SJCRH30 (cell line): ENCODE measurements around the gene OSBPL10. TPM values are rescaled to one million over a fixed set of nuclear protein-coding genes. Genes with fewer than 3 reads are reported as not detected.

Source experiments
- DNase-seq, 2 experiments: peaks; one replicate each; pipeline ENCODE4 v3.0.0-alpha.2; 2015 to 2020
- H3K27ac ChIP-seq: fragments of 250-450 bp; sonication (Bioruptor Pico); 2 replicates; pipeline ENCODE4 v1.5.1; 2020; ENCODE audit warnings: mild to moderate bottlenecking, moderate library complexity
- H3K27me3 ChIP-seq: fragments of 250-450 bp; sonication (Bioruptor Pico); 2 replicates; pipeline ENCODE4 v1.5.1; 2020; ENCODE audit warnings: mild to moderate bottlenecking, moderate library complexity
- H3K36me3 ChIP-seq: fragments of 250-450 bp; sonication (Bioruptor Pico); 2 replicates; pipeline ENCODE4 v1.5.1; 2020; ENCODE audit warnings: mild to moderate bottlenecking, moderate library complexity
- H3K4me1 ChIP-seq: fragments of 250-450 bp; sonication (Bioruptor Pico); 2 replicates; pipeline ENCODE4 v1.5.1; 2020; ENCODE audit warnings: mild to moderate bottlenecking, moderate library complexity
- H3K4me3 ChIP-seq: fragments of 250-450 bp; sonication (Bioruptor Pico); 2 replicates; pipeline ENCODE4 v1.5.1; 2020; ENCODE audit warnings: mild to moderate bottlenecking, moderate library complexity
- H3K9me3 ChIP-seq: fragments of 250-450 bp; sonication (Bioruptor Pico); replicated peaks from 2 replicates; pipeline ENCODE4 v1.5.1; 2020; ENCODE audit warnings: mild to moderate bottlenecking, moderate library complexity
- total RNA-seq: library from RNA; depleted of rRNA; stranded (reverse); fragments of >200 nt; shearing (Covaris generic); gene quantifications from 2 replicates; pipeline ENCODE4 v1.2.3, GENCODE V29; 2014

OSBPL10 gene
- total RNA-seq, 1 experiment from 2014 or later = 2.0 TPM

DNA sequence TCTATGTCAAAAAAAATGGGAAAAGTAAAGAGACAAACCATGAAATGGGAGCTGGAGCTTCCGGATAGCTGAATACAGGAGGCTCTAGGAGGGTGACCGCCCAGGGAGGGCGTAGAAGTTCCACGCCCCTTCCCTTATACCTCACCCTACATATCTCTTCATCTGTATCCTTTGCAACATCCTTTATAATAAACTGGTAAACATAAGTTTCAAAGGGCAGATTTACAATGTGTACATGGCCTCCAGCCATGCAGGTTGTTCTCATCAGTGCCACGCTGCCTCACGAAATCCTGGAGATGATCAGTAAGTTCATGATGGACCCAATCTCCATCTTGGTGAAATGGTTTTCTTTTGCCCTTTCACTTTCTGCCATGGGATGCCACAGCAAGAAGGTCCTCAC lies 121.8 kb downstream of the OSBPL10 start:
- H3K27ac ChIP-seq = no peak overlapping the region
- H3K4me1 ChIP-seq = no peaks in the 10 kb centered on the region; the same call in 1 of the 2 replicates
- no peaks in the 10 kb centered on the region for H3K36me3 ChIP-seq
- H3K27me3 ChIP-seq = no peaks in the 10 kb centered on the region
- no peaks in the 10 kb centered on the region for H3K9me3 ChIP-seq
- DNase-seq = no peak
- H3K4me3 ChIP-seq = no peak overlapping the region

DNA sequence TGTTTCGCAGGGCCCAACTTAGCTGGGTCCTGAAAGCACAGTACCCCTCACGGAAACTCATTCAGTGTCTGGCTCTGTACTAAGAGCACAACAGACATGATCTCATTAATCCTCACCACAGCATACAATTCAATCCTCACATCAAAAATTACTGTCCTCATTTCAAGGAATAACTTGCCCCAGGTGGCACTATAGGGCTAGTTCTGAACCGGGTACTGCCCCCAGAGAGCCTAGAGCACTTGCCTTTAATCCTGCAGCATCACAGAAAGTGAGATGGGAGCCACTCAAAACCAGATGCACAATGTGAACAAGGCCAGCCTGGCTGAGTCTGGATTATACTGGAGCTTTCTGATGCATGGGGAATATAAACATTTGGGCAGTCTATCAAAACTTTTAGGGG lies 122.6 kb downstream of the OSBPL10 start:
- Histone ChIP-seq H3K36me3 (no peaks in the 10 kb centered on the region), H3K4me1 (no peaks in the 10 kb centered on the region; the same call in 1 of the 2 replicates), H3K9me3 (no peaks in the 10 kb centered on the region), H3K27ac (no peak overlapping the region), H3K4me3 (no peak overlapping the region), H3K27me3 (no peaks in the 10 kb centered on the region)
- DNase-seq = no peak

DNA sequence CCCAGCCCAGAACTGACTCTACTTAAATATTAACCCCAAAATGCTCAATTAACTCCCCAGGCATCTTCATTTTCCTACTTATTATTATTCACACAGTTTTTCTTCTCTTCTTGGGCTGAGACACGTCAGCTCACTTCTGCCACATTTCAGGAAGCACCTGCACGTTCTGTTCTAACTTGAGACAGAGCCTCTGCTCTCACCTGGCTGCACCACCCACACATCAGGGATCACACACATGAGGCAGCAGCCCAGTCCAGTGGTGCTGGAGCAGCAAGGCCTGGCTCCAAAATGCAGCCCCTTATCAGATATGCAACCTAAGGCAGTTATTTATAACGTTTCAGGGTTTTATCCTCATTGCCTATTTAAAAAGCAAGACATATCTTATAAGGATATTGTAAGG lies 127.5 kb downstream of the OSBPL10 start:
- Histone ChIP-seq H3K9me3 (no peaks in the 10 kb centered on the region), H3K27ac (no peak overlapping the region), H3K4me1 (peaks cover 5% of the 10 kb centered on the region; the same call in 1 of the 2 replicates), H3K36me3 (no peaks in the 10 kb centered on the region), H3K27me3 (no peaks in the 10 kb centered on the region), H3K4me3 (no peak overlapping the region)
- no peak for DNase-seq

DNA sequence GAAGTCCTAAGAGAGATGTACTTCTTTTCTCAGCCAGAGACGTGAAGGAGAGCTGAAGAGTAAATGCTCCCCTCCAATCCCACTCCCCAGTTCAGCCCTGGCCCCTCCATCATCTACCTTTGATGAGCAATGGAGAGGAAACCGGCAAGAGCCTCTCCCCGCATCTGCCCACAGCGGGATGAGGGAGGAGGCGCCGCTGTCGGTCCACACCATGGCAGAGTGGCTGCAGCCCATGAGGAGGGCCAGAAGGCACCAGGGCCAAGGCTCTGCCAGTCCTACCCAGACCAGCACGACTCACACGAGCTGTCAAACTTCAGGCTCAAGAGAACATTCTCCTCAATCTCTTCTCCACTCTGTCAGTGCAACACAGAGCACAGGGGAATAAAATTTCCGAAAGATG lies 129.8 kb downstream of the OSBPL10 start:
- no peak overlapping the region for H3K27ac ChIP-seq
- no peak overlapping the region for H3K4me3 ChIP-seq
- no peaks in the 10 kb centered on the region for H3K36me3 ChIP-seq
- H3K4me1 ChIP-seq = peaks cover 8% of the 10 kb centered on the region; the same call in 1 of the 2 replicates
- no peaks in the 10 kb centered on the region for H3K27me3 ChIP-seq
- H3K9me3 ChIP-seq = no peaks in the 10 kb centered on the region
- DNase-seq = no peak

DNA sequence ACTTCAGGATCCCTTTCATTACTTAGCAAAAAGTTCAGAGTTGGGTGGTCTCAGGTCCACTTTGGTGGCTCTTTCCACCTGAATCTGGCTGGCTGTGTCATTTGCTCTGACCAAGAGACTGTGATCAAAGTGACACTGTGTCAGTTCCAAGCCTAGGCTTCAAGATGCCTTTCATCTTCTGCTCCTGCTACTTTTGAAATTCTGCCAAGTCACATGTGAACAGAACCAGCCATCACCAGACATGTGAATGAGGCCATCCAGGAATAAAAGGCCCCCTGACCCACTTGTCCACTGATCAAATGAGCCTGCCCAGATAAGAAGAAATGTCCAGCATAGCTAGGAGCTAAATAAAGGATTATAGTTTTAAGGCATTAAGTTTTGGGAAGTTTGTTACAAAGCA lies 132.2 kb downstream of the OSBPL10 start:
- Histone ChIP-seq H3K4me1 (peaks cover 8% of the 10 kb centered on the region; the same call in 1 of the 2 replicates), H3K36me3 (no peaks in the 10 kb centered on the region), H3K27ac (0 out of 2 replicates have a peak overlapping the region, but pooled peaks have one; percentile 14), H3K27me3 (no peaks in the 10 kb centered on the region), H3K4me3 (no peak overlapping the region), H3K9me3 (no peaks in the 10 kb centered on the region)
- peak in 1 of 2 experiments; percentile 5 for DNase-seq

DNA sequence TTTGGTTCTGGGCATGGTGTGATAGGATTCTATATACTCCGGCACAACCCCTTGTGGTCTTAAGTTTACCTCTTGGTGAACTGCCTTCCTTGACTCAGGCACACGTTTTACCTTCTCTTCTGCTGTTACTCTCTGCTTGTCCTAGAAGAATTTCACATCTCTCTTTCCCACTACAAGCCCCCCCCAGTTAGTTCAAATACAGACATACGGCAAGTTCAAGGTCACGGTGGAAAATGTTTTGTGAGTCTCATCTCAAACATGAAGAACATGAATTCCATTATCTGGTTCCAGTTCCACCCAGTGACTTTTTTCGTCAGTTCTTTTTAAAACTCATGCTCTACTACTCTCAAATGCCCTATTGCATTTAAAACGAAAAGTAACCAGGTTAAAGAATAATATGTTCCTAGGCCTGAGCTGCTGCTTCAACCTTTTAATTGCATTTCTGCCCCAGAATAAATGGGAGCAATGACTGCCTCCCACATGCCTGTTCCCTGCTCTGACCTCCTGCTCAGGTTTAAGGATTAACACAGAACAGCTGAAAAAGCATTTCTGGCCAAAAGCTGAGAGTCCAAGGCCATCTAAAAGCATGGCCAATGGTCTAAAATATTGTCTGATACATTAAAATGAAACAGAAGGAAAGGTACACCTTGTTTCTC lies 132.8 kb downstream of the OSBPL10 start:
- H3K4me3 ChIP-seq = no peak overlapping the region
- peak; percentile 10 to 49 for DNase-seq
- no peaks in the 10 kb centered on the region for H3K27me3 ChIP-seq
- H3K9me3 ChIP-seq = no peaks in the 10 kb centered on the region
- H3K27ac ChIP-seq = 0 out of 2 replicates have a peak overlapping the region, but pooled peaks have one; percentile 14
- no peaks in the 10 kb centered on the region for H3K36me3 ChIP-seq
- peaks cover 8% of the 10 kb centered on the region; the same call in 1 of the 2 replicates for H3K4me1 ChIP-seq

DNA sequence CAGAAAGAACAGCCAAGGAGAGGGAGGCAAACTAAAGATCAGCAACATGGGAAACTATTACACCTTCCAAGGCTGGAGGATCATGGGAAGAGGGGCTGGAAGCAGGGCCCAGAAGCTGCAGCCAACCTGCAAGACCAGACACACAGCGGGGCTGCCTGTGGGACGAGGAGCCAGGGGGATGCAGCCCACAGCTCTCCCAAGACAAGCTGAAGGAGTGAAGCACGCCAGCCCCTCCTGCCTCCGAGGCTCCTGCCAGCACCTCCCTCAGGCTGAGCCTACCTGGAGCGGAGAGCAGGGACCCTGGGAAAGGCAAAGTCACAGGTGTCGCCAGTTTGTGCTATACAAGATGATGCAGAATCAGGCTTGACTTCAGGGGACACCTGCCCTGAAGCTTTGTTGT lies 133.3 kb downstream of the OSBPL10 start:
- Histone ChIP-seq H3K4me3 (no peak overlapping the region), H3K9me3 (no peaks in the 10 kb centered on the region), H3K36me3 (no peaks in the 10 kb centered on the region)

DNA sequence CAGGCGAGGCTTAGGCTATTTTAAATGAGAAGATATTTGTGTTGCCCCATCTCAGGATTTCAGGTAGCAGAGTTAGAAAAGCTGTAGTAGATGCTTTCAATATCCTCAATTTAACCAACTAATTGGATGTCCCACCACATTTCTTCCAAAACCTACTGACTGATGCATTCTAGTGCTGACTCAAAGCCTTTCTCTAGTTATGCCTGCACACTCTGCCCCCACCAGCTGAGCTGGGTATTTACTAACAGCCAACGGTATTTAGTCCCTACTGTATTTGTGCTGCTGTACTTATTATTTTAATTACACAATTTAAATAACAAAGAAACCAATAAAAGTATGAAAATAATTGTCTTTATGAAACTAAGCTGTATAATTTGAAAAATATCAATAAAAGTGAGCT lies 139.5 kb downstream of the OSBPL10 start:
- DNase-seq = no peak
- Histone ChIP-seq H3K27ac (no peak overlapping the region), H3K27me3 (no peaks in the 10 kb centered on the region), H3K4me1 (no peaks in the 10 kb centered on the region), H3K4me3 (no peak overlapping the region), H3K9me3 (no peaks in the 10 kb centered on the region), H3K36me3 (no peaks in the 10 kb centered on the region)

More for the DNA sequence above, 133.3 kb downstream of the OSBPL10 start:
- H3K27ac ChIP-seq = no peak overlapping the region
- peaks cover 8% of the 10 kb centered on the region; the same call in 1 of the 2 replicates for H3K4me1 ChIP-seq
- DNase-seq = no peak
- H3K27me3 ChIP-seq = no peaks in the 10 kb centered on the region

DNA sequence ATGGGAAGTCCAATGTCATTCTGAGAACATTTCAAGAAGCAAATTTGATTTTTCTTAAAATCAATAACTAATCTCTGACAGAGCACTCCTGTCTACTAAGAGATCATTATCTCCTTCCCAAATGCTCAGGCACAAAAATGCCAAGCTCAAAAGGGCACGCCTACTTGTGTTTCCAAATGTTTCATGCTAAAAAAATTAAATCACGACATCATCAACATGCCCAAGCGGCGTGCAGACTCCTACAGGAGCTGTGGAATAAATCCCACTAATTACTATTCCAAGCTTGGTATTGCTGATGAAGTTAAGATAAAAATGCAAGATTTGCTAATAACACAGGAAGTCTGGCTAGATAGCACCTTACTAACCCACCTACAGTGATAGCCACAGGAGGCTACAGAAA lies 140.8 kb downstream of the OSBPL10 start:
- no peak overlapping the region for H3K27ac ChIP-seq
- no peaks in the 10 kb centered on the region for H3K36me3 ChIP-seq
- no peaks in the 10 kb centered on the region for H3K27me3 ChIP-seq
- DNase-seq = no peak
- H3K9me3 ChIP-seq = no peaks in the 10 kb centered on the region
- H3K4me1 ChIP-seq = no peaks in the 10 kb centered on the region
- H3K4me3 ChIP-seq = no peak overlapping the region

DNA sequence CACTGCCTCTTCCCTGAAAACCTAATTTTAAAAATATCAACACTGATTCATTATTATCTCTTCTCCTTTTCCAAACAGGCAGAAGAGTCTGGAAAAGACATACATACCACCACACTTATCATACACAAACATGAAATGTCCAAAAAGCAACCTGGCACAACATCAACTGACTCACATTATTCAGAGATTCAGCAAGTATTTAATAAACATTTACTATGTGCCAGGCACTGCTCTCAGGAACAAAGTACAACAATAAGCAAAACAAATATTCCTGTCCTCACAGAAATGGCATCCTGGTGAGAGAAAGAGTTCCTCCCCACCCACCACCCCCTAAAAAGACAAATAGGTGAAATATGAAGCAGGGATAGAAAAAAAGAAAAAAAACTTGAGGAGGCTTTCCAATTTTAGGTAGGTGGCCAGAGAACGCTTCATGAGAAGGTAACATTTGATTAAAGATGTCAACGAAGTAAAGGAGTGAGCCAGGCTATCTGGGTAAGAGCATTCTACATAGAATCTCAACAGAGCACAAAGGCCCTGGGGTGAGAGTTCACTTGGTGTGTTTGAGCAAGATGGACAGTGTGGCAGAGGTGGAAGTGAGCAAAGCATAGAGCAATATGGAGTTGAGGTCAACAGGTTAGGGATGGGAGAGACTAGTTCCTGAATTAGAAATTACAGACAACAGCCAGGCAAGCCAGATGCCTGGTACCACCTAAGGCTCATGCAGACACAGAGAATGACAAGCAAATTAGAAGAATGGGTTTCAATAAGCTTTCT lies 141.7 kb downstream of the OSBPL10 start:
- no peak overlapping the region for H3K27ac ChIP-seq
- no peaks in the 10 kb centered on the region for H3K27me3 ChIP-seq
- H3K4me3 ChIP-seq = no peak overlapping the region
- H3K4me1 ChIP-seq = no peaks in the 10 kb centered on the region
- H3K36me3 ChIP-seq = no peaks in the 10 kb centered on the region
- no peak for DNase-seq
- H3K9me3 ChIP-seq = no peaks in the 10 kb centered on the region

DNA sequence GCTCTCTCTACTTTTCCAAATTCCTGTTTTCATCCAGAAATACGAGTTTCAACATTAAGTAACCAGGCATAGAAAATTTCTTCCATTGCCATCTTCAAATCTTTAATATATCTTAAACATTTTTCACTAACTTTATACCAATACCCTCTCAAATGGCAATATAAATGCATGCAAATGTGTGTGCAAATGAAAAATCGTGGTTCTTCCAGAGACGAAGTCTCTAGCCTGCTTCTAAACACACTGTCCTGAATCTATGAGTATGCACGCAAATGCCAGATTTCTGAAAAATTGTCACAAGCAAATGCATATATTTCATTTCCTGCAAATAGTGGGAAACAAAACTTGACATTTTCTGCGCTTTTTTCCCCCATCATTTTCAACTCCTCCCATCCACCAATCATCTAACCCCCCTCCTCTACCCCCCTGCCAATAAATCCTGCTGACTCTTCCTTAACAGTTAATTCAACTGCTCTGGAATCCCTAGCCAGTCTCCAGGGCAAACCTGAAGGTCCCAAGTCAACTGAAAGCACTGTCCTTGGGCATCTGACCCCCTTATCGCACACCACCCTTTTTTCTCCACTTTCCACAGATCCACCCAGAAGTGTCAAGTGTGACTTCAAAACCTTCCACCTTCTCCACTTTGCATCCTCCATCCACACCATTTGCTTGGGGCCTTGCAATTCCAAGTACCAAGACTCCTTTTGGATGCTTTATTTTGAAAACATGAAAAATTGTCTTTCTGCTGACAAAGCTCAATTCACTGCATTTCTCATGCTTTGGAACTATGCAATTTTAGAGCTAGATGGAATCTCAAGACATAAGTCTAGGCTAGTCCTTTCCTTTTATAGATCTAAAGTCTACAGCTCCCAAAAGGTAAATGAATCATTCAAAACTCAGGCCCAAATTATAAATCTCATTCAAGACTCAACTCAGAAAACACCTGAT lies 144.7 kb downstream of the OSBPL10 start:
- no peak for DNase-seq
- Histone ChIP-seq H3K9me3 (no peaks in the 10 kb centered on the region), H3K4me3 (no peak overlapping the region), H3K36me3 (no peaks in the 10 kb centered on the region), H3K4me1 (no peaks in the 10 kb centered on the region), H3K27ac (no peak overlapping the region), H3K27me3 (no peaks in the 10 kb centered on the region)

DNA sequence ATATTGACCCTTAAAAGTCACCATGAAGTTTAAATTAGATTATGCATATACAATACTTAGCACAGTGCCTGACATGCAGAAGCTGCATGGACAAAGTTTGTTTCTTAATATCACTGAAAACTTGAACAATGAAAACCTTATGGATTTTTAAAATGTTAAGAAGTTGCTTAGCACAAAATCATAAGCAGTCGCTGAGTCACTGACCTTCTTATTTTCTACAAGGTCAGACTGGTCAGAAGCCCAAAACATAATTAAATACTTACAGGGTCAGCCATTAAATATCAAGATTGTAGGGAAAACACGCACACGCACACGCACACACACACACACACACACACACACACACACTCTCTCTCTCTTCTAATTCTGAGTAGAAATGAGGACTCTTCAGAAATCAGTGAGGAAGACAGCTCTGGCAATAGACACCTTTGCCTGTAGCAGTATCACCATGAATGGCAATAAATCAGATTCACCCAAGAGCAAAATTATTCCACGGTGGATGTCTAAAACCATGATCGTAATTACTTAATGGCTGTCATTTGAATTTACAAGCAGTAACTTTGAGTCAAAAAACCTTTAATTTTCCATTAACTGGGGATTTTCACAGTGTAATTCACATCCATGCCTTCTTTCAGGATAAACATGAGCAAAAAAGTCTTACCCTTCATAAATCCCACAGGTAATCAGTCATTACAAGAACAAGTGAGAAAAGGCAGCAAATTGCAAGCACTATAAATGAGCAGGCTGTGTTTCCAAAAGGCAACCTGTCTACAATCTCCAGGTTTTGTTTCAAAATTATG lies 147.5 kb downstream of the OSBPL10 start:
- H3K9me3 ChIP-seq = no peaks in the 10 kb centered on the region
- no peaks in the 10 kb centered on the region for H3K36me3 ChIP-seq
- H3K27ac ChIP-seq = no peak overlapping the region
- DNase-seq = no peak
- no peaks in the 10 kb centered on the region for H3K4me1 ChIP-seq
- H3K4me3 ChIP-seq = no peak overlapping the region
- no peaks in the 10 kb centered on the region for H3K27me3 ChIP-seq

DNA sequence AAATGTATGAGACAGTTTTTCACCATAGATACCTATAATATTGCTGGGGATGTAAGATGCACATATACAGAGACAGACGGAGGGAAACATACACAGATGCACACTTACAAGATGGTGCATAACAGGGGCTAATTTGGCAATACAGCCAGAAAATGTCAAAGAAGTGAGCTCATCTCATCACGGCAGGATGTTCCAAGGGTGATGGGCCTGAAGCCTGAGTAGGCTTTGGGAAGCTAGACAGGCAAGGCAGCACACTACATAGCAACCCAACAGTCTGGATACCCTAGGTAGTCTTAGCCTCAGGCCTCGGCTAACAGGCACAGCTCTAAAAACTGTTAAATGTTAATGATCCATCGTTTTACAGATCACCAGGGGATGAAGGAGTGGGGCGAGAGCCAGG lies 148.5 kb downstream of the OSBPL10 start:
- Histone ChIP-seq H3K27me3 (no peaks in the 10 kb centered on the region), H3K4me3 (no peak overlapping the region), H3K27ac (no peak overlapping the region), H3K9me3 (no peaks in the 10 kb centered on the region), H3K4me1 (no peaks in the 10 kb centered on the region), H3K36me3 (no peaks in the 10 kb centered on the region)
- DNase-seq = no peak

DNA sequence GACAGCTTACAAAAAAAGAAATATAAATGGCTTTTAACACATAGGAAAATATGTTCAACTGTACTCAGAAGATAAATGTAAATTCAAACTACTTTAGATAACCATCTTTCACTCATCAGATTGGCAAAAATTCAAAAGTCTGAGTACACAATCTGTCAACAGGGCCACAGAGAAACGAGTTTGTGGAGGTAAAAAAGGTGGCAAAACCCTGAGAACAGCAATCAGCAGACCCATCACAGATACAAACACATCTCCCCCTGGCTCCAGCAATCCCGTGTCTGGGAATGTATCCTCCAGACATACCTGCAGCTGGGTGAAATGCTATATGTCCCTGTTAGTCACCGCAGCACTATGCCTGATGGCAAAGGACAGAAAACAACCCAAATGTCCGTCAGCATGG lies 149.5 kb downstream of the OSBPL10 start:
- no peaks in the 10 kb centered on the region for H3K27me3 ChIP-seq
- H3K9me3 ChIP-seq = no peaks in the 10 kb centered on the region
- no peaks in the 10 kb centered on the region for H3K36me3 ChIP-seq
- H3K4me1 ChIP-seq = no peaks in the 10 kb centered on the region
- no peak for DNase-seq
- H3K4me3 ChIP-seq = no peak overlapping the region
- H3K27ac ChIP-seq = no peak overlapping the region
